ENCODE data around the gene PLXDC2.
"Not testable (repeated sequence)": the region's sequence is repeated elsewhere in the genome, so short reads cannot be mapped to it uniquely, and the experiment has no call there.

The PLXDC2 gene

GRCh38 chr10:19998482-19998881 is 182.2 kb downstream of the PLXDC2 start:
- WGBS, 2 experiments = 76 to 80% methylated on average over 2 of the region's 2 CpGs
- no peaks in the 10 kb centered on the region for H3K27me3 ChIP-seq (ENCODE audit: control insufficient read depth, insufficient read depth, low read length, poor library complexity, severe bottlenecking)
- H3K27ac ChIP-seq (ENCODE audit: insufficient read depth, low read depth, low read length, poor library complexity, severe bottlenecking) = no peak overlapping the region
- H3K4me1 ChIP-seq (ENCODE audit: control insufficient read depth, insufficient read depth, low read length) = no peaks in the 10 kb centered on the region
- no peaks in the 10 kb centered on the region for H3K9me3 ChIP-seq (ENCODE audit: control insufficient read depth, low read length)
- no peak overlapping the region for H3K4me3 ChIP-seq (ENCODE audit: insufficient read depth, low read depth, low read length)
- H3K36me3 ChIP-seq (ENCODE audit: control insufficient read depth, insufficient read depth, low read length) = peaks cover 6% of the 10 kb centered on the region

- WGBS, 2 experiments = 94 to 96% methylated on average over 1 of the region's 1 CpG
- H3K27ac ChIP-seq (ENCODE audit: insufficient read depth, low read depth, low read length, poor library complexity, severe bottlenecking) = no peak overlapping the region
- H3K27me3 ChIP-seq (ENCODE audit: control insufficient read depth, insufficient read depth, low read length, poor library complexity, severe bottlenecking) = no peaks in the 10 kb centered on the region
- no peak overlapping the region for H3K4me3 ChIP-seq (ENCODE audit: insufficient read depth, low read depth, low read length)
- peaks cover 6% of the 10 kb centered on the region for H3K36me3 ChIP-seq (ENCODE audit: control insufficient read depth, insufficient read depth, low read length)
- no peaks in the 10 kb centered on the region for H3K4me1 ChIP-seq (ENCODE audit: control insufficient read depth, insufficient read depth, low read length)
- no peaks in the 10 kb centered on the region for H3K9me3 ChIP-seq (ENCODE audit: control insufficient read depth, low read length)
These were observed 183.2 kb downstream of the PLXDC2 start for GRCh38 chr10:19999431-19999830.

GRCh38 chr10:20002026-20002425 is 185.8 kb downstream of the PLXDC2 start:
- not testable (repeated sequence) for H3K27ac ChIP-seq (ENCODE audit: insufficient read depth, low read depth, low read length, poor library complexity, severe bottlenecking); H3K36me3 ChIP-seq (ENCODE audit: control insufficient read depth, insufficient read depth, low read length); H3K27me3 ChIP-seq (ENCODE audit: control insufficient read depth, insufficient read depth, low read length, poor library complexity, severe bottlenecking); H3K9me3 ChIP-seq (ENCODE audit: control insufficient read depth, low read length); H3K4me1 ChIP-seq (ENCODE audit: control insufficient read depth, insufficient read depth, low read length); H3K4me3 ChIP-seq (ENCODE audit: insufficient read depth, low read depth, low read length)
- 96 to 97% methylated on average over 1 to 2 of the region's 2 CpGs for WGBS, 2 experiments

GRCh38 chr10:20002657-20003056 is 186.4 kb downstream of the PLXDC2 start:
- Histone ChIP-seq H3K27ac (ENCODE audit: insufficient read depth, low read depth, low read length, poor library complexity, severe bottlenecking) (no peak overlapping the region), H3K9me3 (ENCODE audit: control insufficient read depth, low read length) (no peaks in the 10 kb centered on the region), H3K4me3 (ENCODE audit: insufficient read depth, low read depth, low read length) (no peak overlapping the region), H3K4me1 (ENCODE audit: control insufficient read depth, insufficient read depth, low read length) (no peaks in the 10 kb centered on the region), H3K27me3 (ENCODE audit: control insufficient read depth, insufficient read depth, low read length, poor library complexity, severe bottlenecking) (no peaks in the 10 kb centered on the region), H3K36me3 (ENCODE audit: control insufficient read depth, insufficient read depth, low read length) (peaks cover 6% of the 10 kb centered on the region)
- WGBS, 2 experiments = 84 to 86% methylated on average over 3 of the region's 3 CpGs

- H3K36me3 ChIP-seq (ENCODE audit: control insufficient read depth, insufficient read depth, low read length) = peaks cover 6% of the 10 kb centered on the region
- H3K27ac ChIP-seq (ENCODE audit: insufficient read depth, low read depth, low read length, poor library complexity, severe bottlenecking) = no peak overlapping the region
- H3K27me3 ChIP-seq (ENCODE audit: control insufficient read depth, insufficient read depth, low read length, poor library complexity, severe bottlenecking) = no peaks in the 10 kb centered on the region
- no peaks in the 10 kb centered on the region for H3K9me3 ChIP-seq (ENCODE audit: control insufficient read depth, low read length)
- H3K4me1 ChIP-seq (ENCODE audit: control insufficient read depth, insufficient read depth, low read length) = no peaks in the 10 kb centered on the region
- WGBS, 2 experiments = 90 to 92% methylated on average over 3 of the region's 3 CpGs
- no peak overlapping the region for H3K4me3 ChIP-seq (ENCODE audit: insufficient read depth, low read depth, low read length)
These were observed 187.9 kb downstream of the PLXDC2 start for GRCh38 chr10:20004087-20004523.

- H3K9me3 ChIP-seq (ENCODE audit: control insufficient read depth, low read length) = no peaks in the 10 kb centered on the region
- H3K27me3 ChIP-seq (ENCODE audit: control insufficient read depth, insufficient read depth, low read length, poor library complexity, severe bottlenecking) = no peaks in the 10 kb centered on the region
- 92% methylated on average over 8 of the region's 8 CpGs for WGBS, 2 experiments
- no peaks in the 10 kb centered on the region for H3K4me1 ChIP-seq (ENCODE audit: control insufficient read depth, insufficient read depth, low read length)
- peaks cover 6% of the 10 kb centered on the region for H3K36me3 ChIP-seq (ENCODE audit: control insufficient read depth, insufficient read depth, low read length)
- no peak overlapping the region for H3K27ac ChIP-seq (ENCODE audit: insufficient read depth, low read depth, low read length, poor library complexity, severe bottlenecking)
- H3K4me3 ChIP-seq (ENCODE audit: insufficient read depth, low read depth, low read length) = no peak overlapping the region
These were observed 189.4 kb downstream of the PLXDC2 start for GRCh38 chr10:20005638-20006037.

GRCh38 chr10:20006169-20006870 is 190.1 kb downstream of the PLXDC2 start:
- WGBS, 2 experiments = 85 to 94% methylated on average over 4 of the region's 4 CpGs
- H3K27me3 ChIP-seq (ENCODE audit: control insufficient read depth, insufficient read depth, low read length, poor library complexity, severe bottlenecking) = no peaks in the 10 kb centered on the region
- H3K4me1 ChIP-seq (ENCODE audit: control insufficient read depth, insufficient read depth, low read length) = no peaks in the 10 kb centered on the region
- H3K27ac ChIP-seq (ENCODE audit: insufficient read depth, low read depth, low read length, poor library complexity, severe bottlenecking) = no peak overlapping the region
- peaks cover 6% of the 10 kb centered on the region for H3K36me3 ChIP-seq (ENCODE audit: control insufficient read depth, insufficient read depth, low read length)
- no peaks in the 10 kb centered on the region for H3K9me3 ChIP-seq (ENCODE audit: control insufficient read depth, low read length)
- H3K4me3 ChIP-seq (ENCODE audit: insufficient read depth, low read depth, low read length) = no peak overlapping the region

GRCh38 chr10:20007426-20007825 is 191.2 kb downstream of the PLXDC2 start:
- Histone ChIP-seq H3K27ac (ENCODE audit: insufficient read depth, low read depth, low read length, poor library complexity, severe bottlenecking) (no peak overlapping the region), H3K36me3 (ENCODE audit: control insufficient read depth, insufficient read depth, low read length) (peaks cover 4% of the 10 kb centered on the region), H3K4me1 (ENCODE audit: control insufficient read depth, insufficient read depth, low read length) (no peaks in the 10 kb centered on the region), H3K4me3 (ENCODE audit: insufficient read depth, low read depth, low read length) (no peak overlapping the region), H3K27me3 (ENCODE audit: control insufficient read depth, insufficient read depth, low read length, poor library complexity, severe bottlenecking) (no peaks in the 10 kb centered on the region), H3K9me3 (ENCODE audit: control insufficient read depth, low read length) (no peaks in the 10 kb centered on the region)
- WGBS, 2 experiments = 94 to 100% methylated on average over 1 of the region's 1 CpG

- WGBS, 2 experiments = 93 to 94% methylated on average over 2 of the region's 2 CpGs
- Histone ChIP-seq H3K27ac (ENCODE audit: insufficient read depth, low read depth, low read length, poor library complexity, severe bottlenecking) (no peak overlapping the region), H3K9me3 (ENCODE audit: control insufficient read depth, low read length) (no peaks in the 10 kb centered on the region), H3K4me3 (ENCODE audit: insufficient read depth, low read depth, low read length) (no peak overlapping the region), H3K27me3 (ENCODE audit: control insufficient read depth, insufficient read depth, low read length, poor library complexity, severe bottlenecking) (no peaks in the 10 kb centered on the region), H3K36me3 (ENCODE audit: control insufficient read depth, insufficient read depth, low read length) (no peaks in the 10 kb centered on the region), H3K4me1 (ENCODE audit: control insufficient read depth, insufficient read depth, low read length) (no peaks in the 10 kb centered on the region)
These were observed 197.9 kb downstream of the PLXDC2 start for GRCh38 chr10:20013991-20014750.

- Histone ChIP-seq H3K36me3 (ENCODE audit: control insufficient read depth, insufficient read depth, low read length) (no peaks in the 10 kb centered on the region), H3K9me3 (ENCODE audit: control insufficient read depth, low read length) (no peaks in the 10 kb centered on the region), H3K4me1 (ENCODE audit: control insufficient read depth, insufficient read depth, low read length) (no peaks in the 10 kb centered on the region), H3K4me3 (ENCODE audit: insufficient read depth, low read depth, low read length) (no peak overlapping the region), H3K27ac (ENCODE audit: insufficient read depth, low read depth, low read length, poor library complexity, severe bottlenecking) (no peak overlapping the region), H3K27me3 (ENCODE audit: control insufficient read depth, insufficient read depth, low read length, poor library complexity, severe bottlenecking) (no peaks in the 10 kb centered on the region)
- 93 to 94% methylated on average over 2 of the region's 2 CpGs for WGBS, 2 experiments
These were observed 201.7 kb downstream of the PLXDC2 start for GRCh38 chr10:20017961-20018360.
